Tibial artery (tissue), 4 donors: ENCODE measurements around the gene TBC1D1.

Experiments
- DNase-seq, 2 donors: peaks; one replicate each; pipeline ENCODE4 v3.0.0-alpha.2; 2019
- H3K27ac ChIP-seq, 2 donors: fragments of 200-600 bp; sonication (generic) in 1 of 2; 1 replicate in 1 of 2; 2 replicates in 1 of 2; pipeline ENCODE4 v1.5.1; 2018 to 2019; ENCODE audit warnings: mild to moderate bottlenecking in 1 of 2
- H3K27me3 ChIP-seq, 2 donors: fragments of 200-600 bp; sonication (generic) in 1 of 2; one replicate each; pipeline versions ENCODE4 v1.5.1 to v1.6.0; 2016 to 2019
- H3K36me3 ChIP-seq, 3 donors: fragments of 200-600 bp; sonication (generic) in 2 of 3; one replicate each; pipeline ENCODE4 v1.5.1; 2016 to 2019; ENCODE audit warnings: mild to moderate bottlenecking in 2 of 3
- H3K4me1 ChIP-seq, 4 donors: fragments of 200-600 bp; sonication (generic) in 2 of 4; 1 replicate in 3 of 4; 2 replicates in 1 of 4; pipeline ENCODE4 v1.5.1; 2016 to 2019
- H3K4me3 ChIP-seq, 2 donors: fragments of 200-600 bp; sonication (generic) in 1 of 2; 1 replicate in 1 of 2; 2 replicates in 1 of 2; pipeline ENCODE4 v1.5.1; 2018 to 2019; ENCODE audit warnings: mild to moderate bottlenecking in 2 of 2
- H3K9me3 ChIP-seq, 3 donors: fragments of 200-600 bp; sonication (generic) in 1 of 3; one replicate each; pipeline ENCODE4 v1.5.1; 2016 to 2019
- intact Hi-C: fragments of 100-400 bp; cut with DNase I; formaldehyde crosslinking; loops from one replicate; pipeline ENCODE4 v1.15.0; 2023; ENCODE audit warnings: low total_unique reads
- TF ChIP-seq, protein P1 (sequence below), 2 experiments: fragments of 200-600 bp in 1 of 2; fragments of 450-650 bp in 1 of 2; IDR thresholded peaks; one replicate each; pipeline ENCODE4 v1.5.1; 2017 to 2019; ENCODE audit warnings: antibody characterized with exemption in 2 of 2, mild to moderate bottlenecking in 1 of 2, moderate library complexity in 1 of 2

Gene TBC1D1

DNA sequence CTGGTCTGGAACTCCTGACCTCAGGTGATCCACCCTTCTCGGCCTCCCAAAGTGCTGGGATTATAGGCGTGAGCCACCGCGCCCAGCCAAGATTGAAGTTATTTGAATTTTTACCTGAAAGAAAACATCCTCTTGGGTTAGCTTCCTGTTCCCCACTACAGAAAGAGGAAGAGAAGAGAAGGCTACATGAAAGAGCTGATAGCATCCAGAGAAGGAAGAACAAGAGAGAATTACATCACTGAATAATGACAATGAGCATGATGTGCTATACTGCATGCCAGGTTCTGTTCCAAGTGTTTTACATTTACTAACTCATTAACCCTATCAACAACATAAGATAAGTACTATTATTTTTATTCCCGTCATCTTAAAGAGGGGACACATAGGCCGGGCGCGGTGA is 11.5 kb upstream of the TBC1D1 start:
- no peaks in the 10 kb centered on the region for H3K27me3 ChIP-seq
- TF ChIP-seq, protein P1, sequence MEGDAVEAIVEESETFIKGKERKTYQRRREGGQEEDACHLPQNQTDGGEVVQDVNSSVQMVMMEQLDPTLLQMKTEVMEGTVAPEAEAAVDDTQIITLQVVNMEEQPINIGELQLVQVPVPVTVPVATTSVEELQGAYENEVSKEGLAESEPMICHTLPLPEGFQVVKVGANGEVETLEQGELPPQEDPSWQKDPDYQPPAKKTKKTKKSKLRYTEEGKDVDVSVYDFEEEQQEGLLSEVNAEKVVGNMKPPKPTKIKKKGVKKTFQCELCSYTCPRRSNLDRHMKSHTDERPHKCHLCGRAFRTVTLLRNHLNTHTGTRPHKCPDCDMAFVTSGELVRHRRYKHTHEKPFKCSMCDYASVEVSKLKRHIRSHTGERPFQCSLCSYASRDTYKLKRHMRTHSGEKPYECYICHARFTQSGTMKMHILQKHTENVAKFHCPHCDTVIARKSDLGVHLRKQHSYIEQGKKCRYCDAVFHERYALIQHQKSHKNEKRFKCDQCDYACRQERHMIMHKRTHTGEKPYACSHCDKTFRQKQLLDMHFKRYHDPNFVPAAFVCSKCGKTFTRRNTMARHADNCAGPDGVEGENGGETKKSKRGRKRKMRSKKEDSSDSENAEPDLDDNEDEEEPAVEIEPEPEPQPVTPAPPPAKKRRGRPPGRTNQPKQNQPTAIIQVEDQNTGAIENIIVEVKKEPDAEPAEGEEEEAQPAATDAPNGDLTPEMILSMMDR (IDR thresholded peaks at IDR 0.05): no peak
- no peaks in the 10 kb centered on the region for H3K9me3 ChIP-seq
- no peaks in the 10 kb centered on the region for H3K36me3 ChIP-seq
- peaks cover 0 to 25% (median 3%) of the 10 kb centered on the region in 4 donors for H3K4me1 ChIP-seq
- no peak for DNase-seq
- H3K4me3 ChIP-seq: no peak overlapping the region
- no peak overlapping the region for H3K27ac ChIP-seq
- intact Hi-C loops: no loop called here

DNA sequence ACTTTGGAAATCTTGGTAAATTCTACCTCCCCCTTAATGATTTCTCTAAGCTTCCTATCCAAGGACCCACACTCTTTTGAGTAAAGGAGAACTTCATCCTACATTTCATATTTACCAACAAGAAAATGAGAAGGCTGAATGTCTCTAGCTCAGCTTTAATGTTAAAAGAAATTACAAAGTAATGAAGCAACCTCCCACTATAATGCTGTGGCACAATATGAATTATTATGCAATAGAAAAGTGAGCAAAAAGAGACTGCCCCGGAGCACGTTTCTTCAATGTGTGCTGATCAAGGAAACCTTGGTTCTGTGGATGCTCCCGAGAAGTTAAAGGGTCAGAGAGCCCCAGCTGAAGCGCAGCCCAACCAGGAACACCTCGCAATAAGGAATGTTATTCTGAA is 9.1 kb upstream of the TBC1D1 start:
- intact Hi-C loops: no loop called here
- TF ChIP-seq, protein P1 (IDR thresholded peaks at IDR 0.05): no peak
- no peak overlapping the region for H3K27ac ChIP-seq

DNA sequence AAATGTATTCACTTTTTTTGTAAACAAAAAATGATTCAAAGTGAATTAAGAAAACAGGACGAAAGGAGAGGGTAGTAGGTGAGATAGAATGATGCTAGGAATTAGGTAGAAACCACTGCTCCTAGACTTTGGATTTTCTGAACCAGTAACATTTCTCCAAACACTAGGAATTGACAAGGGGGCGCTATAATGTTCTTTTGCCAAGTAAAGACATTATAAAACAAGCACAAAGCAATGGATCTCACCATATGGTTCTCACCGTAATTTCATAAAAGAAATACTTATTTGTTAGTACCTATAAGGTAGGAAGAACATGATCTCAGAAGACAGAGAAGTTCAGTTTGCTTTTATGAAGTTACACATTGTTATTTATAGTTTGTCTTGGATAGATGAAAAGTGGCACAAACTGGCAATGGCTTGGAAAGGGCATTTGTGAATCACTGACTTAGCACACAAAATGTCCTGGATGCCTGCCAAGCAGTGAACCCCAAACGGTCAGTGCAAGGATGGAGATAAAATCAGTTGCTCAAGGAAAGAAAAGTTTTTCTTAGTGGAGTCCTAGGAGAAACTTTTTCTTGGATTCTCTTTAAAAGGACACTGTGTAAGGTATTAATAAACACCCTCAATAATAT is 8.1 kb upstream of the TBC1D1 start:
- peak in 1 of 2 donors; percentile 70 for DNase-seq
- H3K4me3 ChIP-seq: no peak overlapping the region
- intact Hi-C loops: no loop called here
- no peaks in the 10 kb centered on the region for H3K36me3 ChIP-seq
- no peaks in the 10 kb centered on the region for H3K27me3 ChIP-seq
- peak overlapping the region in 1 of 2 donors; percentile 0 for H3K27ac ChIP-seq
- peaks cover 0 to 33% (median 9%) of the 10 kb centered on the region in 4 donors for H3K4me1 ChIP-seq
- TF ChIP-seq, protein P1 (IDR thresholded peaks at IDR 0.05): no peak
- no peaks in the 10 kb centered on the region for H3K9me3 ChIP-seq

More for the DNA sequence above, 9.1 kb upstream of the TBC1D1 start:
- Histone ChIP-seq H3K4me1 (peaks cover 0 to 41% (median 12%) of the 10 kb centered on the region in 4 donors), H3K9me3 (no peaks in the 10 kb centered on the region), H3K36me3 (no peaks in the 10 kb centered on the region), H3K4me3 (no peak overlapping the region), H3K27me3 (no peaks in the 10 kb centered on the region)
- no peak for DNase-seq

DNA sequence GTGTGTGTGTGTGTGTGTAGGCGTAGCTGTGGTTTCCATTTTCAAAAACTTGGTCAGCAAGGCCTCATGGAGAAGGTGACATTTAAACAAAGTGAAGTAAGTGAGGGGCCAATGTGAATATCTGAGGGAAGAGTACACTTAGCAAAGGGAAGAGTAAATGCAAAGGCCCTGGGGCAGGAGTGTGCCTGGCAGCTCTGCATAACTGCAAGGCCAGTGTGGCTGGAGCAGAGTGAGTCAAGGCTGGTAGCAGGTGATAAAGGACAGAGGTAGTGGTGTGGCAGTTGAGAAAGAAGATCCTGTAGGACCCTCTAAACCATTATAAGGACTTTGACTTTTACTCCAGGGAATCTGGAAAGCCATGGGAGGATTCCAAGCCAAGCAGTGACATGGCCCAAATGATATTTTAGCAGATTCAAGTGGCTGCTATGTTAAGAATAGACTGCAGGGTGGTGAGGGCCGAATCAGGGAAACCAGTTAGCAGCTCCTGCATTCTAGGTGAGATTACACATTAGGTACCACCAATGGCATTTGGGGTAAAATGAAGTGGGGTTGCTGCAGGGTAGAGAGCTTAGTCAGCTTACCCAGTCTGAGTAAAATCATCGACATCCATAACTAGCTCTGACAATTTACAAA is 5.9 kb upstream of the TBC1D1 start:
- H3K4me1 ChIP-seq: peaks cover 0 to 42% (median 16%) of the 10 kb centered on the region in 4 donors
- intact Hi-C loops: no loop called here
- H3K36me3 ChIP-seq: no peaks in the 10 kb centered on the region
- TF ChIP-seq, protein P1 (IDR thresholded peaks at IDR 0.05): peak in 1 of 2 experiments; percentile 8
- DNase-seq: no peak
- peak overlapping the region; percentile 74 to 77 for H3K27ac ChIP-seq
- peak overlapping the region in 1 of 2 donors; percentile 2 for H3K4me3 ChIP-seq
- H3K27me3 ChIP-seq: no peaks in the 10 kb centered on the region
- no peaks in the 10 kb centered on the region for H3K9me3 ChIP-seq

DNA sequence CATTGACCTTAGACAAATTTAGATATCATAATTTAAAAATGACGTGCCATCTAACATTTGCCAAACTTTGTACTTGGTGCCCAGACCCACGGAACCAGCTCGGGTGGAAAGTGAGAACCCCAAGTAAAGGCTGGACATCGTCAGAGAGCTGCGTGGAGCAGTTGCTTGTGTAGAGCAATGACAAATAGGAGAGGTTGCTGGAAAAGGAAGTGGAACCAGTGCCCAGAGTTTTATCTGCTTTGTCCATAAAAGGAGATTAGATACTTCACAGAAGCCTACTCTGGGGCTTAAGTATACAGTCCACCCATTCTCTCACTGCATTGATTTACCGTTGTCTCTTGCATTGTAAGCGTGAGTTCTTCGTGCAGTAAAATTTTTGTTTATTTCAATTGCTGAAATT is 5.4 kb upstream of the TBC1D1 start:
- peaks cover 0 to 42% (median 17%) of the 10 kb centered on the region in 4 donors for H3K4me1 ChIP-seq
- intact Hi-C loops: no loop called here
- peak in 1 of 2 donors; percentile 82 for DNase-seq
- no peaks in the 10 kb centered on the region for H3K9me3 ChIP-seq
- no peaks in the 10 kb centered on the region for H3K36me3 ChIP-seq
- peak overlapping the region; percentile 74 to 77 for H3K27ac ChIP-seq
- TF ChIP-seq, protein P1 (IDR thresholded peaks at IDR 0.05): no peak
- no peaks in the 10 kb centered on the region for H3K27me3 ChIP-seq
- peak overlapping the region in 1 of 2 donors; percentile 2 for H3K4me3 ChIP-seq
